Stimulated activated CD8-positive, alpha-beta memory T cell treated with anti-CD3 and anti-CD28 coated beads, Interleukin-4, amount 100 ng/mL, for 48 hours (primary cell): Measurements from ENCODE around the gene RPL23.

Experiments
- DNase-seq: peaks from one replicate; pipeline ENCODE4 v3.0.0-alpha.2; 2020

RPL23 gene

DNA sequence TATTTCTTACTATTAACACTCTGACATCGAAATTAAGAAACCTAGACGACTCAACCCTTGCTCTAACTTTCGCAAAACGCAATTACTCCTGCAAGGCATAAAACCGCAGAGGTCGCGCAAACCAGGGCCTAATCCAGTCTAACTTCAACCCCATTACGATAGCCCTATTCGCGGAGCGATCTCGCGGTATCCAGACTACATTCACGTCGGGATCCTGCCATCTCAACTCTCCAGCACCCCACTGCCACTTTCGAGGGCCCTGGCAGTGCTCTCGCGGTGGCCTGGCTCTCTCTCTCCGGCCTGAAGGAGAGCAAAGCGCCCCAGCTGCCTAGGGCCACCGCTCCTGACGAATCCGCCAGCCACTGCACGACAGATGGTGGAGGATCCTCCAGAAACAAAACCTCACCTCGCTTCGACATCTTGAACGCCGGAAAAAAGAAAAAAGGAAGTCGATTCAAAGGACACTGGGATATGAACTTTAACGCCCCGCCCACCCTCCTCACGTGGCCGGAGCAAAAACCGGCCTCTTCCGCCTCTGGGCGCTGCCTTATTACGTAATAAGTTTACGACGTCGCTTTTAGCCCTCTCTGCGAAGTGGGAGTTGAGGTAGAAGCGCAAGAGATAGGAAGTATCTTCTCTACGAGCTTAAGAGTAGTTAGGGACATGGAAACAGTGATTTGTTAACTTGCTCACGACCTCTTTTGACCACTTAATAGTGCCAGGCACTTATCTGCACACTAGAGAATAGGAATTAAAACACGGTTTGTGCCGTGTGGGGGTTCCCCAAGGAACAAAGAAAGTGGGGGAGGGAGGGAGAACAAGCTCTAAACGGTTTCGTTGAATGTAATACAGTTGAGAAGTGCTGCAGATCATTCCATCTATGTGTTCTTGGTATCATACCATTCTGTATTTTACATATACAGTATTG, at the start of gene RPL23:
Gene RPL23, minus strand, starts transcription at position 430 of the 928 bp plus-strand sequence. Its CDS starts 11 bp downstream, at position 419.
- DNase-seq = peak; percentile 94

DNA sequence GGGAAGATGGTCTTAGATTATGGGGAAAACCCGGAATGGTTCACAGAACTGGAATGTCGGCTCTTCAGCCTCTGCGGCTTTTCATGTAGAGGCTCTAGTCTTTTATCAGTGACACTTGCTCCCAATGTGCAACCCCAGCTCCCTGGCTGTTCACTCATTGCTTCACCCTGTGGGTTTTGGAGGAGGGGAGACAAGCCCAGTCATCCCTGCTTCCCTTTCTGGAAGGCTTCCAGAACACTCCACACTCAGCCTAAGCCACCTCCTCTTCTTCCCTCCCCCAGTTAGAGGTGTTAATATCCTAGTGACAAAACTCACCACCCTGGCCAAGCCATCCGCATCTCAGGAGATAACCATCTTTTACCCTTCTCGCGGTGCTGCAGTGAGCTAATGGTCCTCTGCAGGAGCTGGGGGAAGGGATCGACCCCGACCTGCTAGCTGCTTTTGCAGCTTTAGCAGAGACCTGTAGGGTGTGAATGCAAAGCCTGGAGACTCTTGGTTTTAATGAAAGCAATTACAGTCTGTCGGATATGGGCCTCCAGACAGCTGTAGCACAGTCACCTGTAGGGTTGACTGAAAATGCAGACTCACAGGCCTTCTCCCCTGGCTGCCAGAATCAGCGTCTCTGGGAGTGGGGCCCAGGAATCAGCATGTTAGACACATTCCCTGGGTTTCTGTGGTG, 47.6 kb upstream of the RPL23 start:
- DNase-seq = peak; percentile 60

DNA sequence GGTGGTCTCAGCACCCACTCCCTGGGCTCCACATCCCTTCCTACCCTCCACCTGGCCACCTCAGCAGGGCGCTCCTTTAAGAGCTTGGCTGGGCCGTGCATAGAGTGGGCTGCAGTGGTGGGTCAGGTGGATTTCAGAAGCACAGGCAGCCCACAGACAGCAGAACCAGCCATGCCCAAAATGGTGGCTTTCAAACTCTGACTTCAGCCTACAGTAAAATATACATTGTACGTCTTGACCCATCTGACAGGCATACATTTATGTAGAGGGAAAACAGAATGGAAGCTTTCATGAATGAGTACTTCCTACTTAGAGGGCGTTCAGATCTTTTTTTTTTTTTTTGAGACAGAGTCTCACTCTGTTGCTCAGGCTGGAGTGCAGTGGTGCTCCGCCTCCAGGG, 45.9 kb upstream of the RPL23 start:
- no peak for DNase-seq

DNA sequence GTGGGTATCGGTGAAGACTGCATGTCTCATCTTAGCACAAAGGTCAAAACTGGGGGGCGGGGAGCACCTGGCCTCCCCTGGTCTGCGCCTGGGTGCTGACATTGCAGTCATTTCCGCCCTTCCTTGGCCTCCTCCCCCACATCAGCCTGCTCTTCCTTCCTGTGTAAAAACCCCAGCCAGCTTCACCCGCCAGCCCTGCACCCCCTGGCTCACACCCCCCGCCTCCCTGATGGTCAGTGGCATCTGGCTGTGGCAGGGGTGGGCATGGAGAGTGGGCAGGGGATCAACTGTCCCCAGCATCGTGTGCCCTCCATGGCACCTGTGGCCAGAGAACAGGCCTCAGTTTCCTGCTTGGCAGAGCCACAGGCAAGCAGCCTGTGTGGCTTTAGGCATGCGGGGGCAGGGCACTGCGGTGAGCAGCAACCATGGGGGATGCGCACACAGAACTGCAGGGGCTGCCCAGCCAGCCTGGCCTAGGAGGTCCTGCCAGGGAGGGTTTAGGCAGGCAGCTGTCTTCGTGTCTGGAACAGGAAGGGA, 45.4 kb upstream of the RPL23 start:
- peak; percentile 90 for DNase-seq

DNA sequence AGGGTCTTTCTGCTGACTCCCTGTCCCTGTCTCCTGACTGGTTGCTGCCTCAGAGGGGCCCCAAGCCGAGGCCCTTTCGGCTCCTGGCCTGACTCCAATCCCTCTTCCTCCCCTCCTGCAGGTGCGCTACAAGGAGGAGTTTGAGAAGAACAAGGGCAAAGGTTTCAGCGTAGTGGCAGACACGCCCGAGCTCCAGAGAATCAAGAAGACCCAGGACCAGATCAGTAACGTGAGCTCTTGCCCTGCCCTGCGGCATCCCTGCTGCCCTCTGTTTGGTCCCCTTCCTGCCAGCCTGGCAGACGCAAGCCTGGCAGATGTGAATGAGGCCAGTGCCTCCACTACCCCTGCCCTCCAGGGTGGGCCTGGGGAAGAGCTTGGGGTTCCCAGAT, 44.8 kb upstream of the RPL23 start:
- DNase-seq = peak; percentile 57

DNA sequence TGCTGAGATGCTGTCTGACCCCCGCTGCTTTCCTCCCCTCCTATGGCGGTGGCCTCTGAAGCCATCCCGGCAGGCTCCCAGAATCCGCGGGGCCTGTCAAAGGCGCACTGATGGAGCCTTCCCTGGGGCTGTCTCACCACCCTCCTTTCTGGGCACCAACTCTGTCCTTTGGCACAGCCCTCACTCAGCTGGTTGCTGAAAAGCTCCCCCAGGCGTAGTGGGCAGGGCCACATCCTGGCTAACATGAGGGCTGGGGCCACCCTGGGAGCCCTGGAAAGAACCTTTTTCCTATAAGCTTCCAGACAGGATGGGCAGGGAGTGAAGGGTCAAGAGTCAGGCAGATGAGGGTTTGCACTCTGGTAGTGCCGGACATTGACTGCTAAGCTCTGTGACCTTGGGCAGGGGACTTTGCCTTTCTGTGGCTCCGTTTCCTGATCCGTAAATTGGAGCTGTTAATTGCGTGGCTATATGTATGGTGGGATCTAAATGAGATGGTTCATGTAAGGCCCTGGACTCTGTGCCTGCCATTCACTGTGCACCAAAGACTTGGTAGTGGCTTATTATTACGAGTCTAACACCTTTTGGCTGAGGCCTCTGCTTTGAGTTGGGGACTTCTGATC, 44.3 kb upstream of the RPL23 start:
- DNase-seq = no peak

DNA sequence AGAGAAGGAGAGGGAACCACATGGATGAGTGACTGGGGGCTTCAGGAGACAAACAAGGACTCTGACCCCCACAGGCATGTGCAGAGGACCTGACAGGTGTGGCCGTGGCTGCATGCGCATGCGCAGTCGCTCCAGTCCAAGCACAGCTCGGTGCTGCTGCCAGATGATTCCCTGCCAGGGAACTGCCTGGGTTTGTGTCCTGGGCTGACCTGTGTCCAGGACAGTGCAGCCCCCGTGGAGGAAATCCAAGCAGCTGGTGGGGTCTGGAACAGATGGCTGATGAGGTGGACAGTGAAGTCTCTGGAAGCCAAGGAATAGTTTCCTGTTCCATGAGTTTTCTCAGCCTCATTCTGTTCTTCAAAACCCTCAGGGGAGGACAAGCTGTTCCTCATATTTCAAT, 43.7 kb upstream of the RPL23 start:
- DNase-seq = no peak

DNA sequence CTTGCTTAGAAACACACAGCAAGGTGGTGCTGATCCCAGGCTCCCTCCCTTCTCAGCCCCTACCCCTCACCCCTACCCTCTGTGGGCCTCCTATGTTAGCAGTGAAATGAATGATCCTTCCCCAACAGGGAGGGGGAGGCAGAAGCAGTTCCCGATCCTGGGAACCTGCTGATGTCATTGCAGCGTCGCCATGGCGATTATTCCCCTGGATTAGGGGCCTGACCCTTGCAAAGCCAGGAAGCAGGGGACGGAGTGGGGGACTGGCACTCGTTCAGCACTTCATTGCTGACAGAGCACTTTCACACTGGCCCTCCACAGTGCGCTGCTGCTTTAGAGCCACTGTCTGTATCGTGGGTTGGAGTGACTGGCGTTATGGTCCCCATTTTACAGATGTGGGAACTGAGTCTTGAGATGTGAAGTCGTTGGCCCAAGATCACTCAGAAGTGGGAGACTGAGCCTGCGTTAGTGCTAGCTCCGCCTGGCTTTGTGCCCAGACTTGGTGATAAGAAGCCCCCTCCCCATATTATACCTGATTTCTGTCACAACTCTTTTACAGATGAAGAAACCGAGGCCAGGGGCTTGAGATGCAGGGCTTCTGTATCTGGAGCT, 42.9 kb upstream of the RPL23 start:
- DNase-seq = no peak

DNA sequence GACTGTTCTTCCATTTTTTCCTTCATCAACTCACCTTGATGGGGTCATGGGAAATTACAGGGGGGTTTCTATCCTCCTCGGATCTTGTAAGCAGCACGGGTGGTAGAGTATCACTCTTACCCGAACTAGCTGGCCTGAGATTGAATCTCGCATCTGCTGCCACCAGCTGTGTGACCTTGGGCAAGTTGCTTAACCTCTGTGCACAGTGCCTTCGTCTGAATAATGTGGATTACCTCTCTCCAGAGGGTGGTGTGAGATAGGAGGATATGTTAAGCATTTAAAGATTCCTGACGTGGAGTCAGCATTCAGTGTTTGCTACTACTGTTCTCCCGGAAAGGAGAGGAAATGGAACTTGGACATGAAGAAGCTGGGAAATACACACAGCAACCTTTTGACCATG, 40.8 kb upstream of the RPL23 start:
- no peak for DNase-seq

DNA sequence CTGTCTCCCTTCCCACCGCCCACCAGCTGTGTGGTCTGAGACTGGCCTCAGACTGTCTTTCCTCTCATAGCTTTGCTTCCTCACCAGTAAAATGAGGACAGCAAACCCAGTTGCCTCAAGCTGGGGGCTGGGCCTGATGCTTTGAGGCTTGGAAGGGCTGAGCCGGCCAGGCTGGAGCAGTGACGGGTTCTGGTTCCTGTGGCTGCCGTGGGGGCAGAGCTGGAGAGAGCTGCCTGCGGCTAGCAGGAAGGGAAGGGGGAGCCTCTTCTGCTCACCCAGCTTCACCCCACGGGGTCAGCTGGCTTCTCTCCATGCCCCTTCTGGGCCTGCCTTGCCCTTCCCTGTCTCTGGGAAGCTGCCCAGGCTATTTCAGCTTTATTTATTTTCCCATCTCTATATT, 40.1 kb upstream of the RPL23 start:
- DNase-seq = peak; percentile 67

DNA sequence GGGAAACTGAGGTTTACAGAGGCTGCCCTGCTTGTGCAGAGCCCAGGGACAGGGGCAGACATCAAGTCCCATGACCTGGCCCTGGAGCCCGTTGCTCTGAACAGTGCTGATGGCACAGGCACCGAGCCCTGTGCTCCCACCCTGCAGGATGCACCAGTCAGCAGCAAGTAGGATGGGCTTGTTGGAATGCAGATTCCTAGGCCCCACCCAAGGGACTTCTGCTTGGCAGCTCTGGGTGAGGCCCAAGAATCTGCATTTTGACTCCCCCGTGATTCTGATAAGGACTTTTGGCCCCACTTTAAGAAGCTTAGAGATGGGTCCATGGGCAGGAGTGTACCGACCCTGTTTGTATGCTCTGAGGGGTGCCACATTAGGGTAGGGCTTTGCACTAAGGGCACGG, 39.6 kb upstream of the RPL23 start:
- DNase-seq = no peak

DNA sequence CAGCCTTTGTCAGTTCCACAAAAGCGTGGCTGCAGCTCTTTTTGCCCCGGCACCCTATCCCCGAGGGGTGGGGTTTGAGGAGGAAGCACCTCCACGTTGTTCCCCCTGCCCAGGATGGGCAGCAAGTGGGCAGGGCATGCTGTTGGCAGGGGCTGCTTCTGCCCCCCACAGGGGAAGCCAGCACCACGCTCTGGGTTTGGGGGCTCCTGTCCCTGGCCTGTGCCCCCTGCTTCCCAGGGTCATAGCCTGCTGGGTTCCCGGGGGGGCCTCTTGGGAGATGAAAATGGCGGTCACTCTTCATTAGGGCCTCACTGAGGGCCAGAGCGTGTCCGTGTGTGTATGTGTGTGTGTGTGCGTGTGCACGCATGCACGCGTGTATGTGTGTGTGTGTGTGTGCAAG, 39.1 kb upstream of the RPL23 start:
- no peak for DNase-seq

DNA sequence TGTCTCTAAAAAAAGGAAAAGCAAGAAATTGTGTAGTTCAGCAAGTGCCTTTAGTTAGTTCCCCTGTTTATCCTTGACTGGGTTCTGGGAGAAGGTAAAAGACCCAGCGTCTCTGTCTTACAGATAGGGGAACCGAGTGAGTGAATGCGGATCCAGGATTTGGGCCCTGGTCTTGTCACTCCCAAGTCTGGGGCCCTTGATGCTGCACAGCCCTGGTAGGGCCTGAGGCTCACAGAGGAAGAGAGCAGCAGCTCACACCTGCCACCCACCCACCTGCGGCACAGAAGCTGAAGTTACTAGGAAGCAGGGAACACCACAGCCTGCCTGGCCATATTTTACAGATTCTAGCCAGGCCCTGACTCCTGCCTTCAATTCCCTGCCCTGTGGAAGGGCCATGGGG, 38.6 kb upstream of the RPL23 start:
- no peak for DNase-seq

DNA sequence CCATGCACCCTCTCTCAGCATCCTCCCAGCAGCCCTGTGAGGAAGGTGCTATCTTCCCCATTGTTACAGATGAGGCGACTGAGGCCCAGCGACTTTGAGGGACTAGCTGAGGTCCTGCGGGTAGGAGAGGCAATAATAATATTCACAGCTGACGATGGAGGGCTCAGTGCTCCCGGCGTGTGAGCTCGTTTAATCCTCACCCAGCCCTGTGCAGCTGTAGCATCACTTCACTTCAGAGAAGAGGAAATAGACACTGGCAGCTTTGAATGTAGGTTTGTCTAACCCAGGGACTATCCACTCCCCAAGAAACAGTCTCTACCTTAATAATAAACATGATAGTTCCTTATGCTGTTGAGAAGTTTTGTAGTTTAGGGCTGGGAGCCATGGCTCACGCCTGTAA, 37.9 kb upstream of the RPL23 start:
- DNase-seq = no peak

DNA sequence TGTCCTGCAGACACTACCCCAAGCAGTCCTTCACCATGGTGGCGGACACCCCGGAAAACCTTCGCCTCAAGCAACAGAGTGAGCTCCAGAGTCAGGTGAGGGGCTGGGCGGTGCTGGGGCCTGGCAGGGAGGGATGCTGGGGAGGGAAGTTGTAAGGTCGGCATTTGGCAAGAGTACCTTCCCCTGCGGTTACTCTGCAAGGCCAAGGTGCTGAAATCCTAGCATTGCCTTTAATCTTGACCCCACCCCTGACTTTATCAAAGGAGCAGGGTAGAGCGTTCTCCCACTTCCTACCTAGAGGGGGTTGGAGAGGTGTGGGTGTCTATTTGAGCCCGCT, 36.9 kb upstream of the RPL23 start:
- DNase-seq = no peak

DNA sequence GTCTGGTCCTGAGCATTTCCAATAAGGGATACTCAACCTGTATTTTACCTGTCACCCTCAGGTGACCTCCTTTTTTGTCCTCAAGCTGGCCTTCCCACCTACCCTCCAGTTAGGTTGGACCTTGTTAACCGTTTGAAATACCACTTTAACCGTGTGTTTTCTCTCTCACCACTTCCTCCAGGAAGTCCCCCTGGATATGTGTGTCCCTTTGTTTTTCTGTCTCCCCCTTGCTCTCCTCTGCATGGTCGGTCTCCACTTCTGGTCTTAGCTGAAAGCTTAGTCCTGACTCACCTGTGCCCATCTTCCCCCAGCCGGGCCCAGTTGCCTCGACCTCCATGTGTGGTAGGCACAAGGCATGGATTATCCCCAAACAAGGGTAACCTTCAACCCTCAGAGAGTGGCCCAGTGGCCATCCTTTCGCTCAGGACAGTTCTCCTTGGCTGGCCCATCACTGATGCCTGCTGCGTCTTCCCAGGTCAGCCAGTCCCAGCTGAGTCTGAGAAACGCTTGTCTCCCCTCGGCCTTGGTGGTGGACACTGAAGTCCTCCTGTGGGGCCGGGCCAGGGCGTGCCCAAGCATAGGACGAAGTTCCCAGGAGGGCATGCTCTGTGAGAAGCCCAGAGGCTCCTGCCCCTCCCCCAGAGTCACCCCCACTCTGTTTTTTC, 36.4 kb upstream of the RPL23 start:
- DNase-seq = no peak

DNA sequence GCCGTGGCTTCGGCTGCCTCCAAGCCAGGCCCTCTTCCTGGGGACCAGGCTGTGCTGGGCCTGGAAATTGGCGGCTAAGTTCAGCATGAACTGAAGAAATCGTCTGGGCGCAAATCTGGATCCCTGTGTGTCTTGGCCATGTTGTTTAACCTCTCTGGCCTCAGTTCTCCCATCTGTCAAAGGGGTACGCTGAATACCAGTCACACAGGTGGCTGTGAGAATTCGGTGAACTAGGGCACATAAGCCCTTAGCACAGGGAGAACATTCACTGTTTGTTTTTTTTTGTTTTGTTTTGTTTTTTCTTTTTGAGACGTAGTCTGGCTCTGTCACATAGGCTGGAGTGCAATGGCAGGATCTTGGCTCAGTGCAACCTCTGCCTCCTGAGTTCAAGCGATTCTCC, 35.3 kb upstream of the RPL23 start:
- no peak for DNase-seq

DNA sequence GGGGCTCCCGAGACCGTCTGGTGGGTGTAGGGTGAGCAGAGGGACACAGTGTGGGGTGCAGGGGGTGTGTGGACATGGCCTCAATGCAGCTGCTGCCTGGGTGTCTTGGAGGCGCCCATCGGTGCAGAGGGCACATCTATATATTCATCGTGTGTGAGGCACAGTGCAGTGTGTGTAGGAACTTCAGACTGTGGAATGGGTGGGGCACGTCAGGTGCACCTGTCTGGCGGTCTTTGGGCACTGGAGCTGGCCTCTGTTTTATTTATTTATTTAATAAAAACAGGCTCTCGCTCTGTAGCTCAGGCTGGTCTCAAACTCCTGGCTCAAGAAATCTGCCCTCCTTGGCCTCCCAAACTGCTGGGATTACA, 33.1 kb upstream of the RPL23 start:
- no peak for DNase-seq

DNA sequence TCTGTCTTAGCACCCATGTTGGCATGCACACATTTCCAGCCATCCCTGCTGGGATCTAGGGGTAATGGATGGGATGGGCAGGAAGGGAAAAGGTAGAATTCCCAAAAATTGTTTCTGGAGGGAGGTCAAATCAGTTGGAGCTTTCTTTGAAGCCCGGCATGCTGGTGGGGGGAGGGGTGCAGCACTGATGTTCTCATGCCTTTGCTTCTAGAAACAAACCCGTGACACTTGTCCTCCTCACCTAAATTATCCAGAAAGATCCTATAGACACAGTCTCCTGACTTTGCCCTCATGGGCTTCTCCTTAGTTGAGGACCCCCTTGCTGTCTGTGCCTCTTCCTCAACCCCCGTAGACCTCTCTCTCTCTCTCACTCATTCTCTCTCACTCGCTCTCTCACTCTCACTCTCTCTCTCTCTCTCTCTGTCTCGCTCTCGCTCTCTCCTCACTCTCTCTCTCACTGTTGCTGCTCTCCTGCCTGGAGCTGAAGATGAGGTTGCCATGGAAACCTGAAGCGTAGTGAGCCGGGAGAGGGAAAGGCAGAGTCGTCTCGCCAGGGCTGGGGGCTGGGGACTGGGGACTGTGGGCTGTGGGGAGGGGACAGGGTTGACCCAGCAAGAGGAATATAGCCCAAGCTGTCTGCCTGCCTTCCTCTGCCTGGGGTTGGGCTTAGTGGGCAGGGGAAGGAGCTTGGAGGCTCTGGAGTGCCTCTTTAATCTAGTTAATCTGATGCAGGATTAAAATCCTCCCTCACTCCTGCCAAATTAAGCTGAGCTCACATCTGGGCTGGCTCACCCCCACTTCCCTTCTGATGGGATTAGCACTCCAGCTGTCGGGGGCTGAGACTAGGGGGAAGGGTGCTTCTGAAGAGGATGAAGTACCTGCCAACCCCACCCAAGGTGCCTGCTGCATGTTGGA, 32.5 kb upstream of the RPL23 start:
- DNase-seq = no peak

DNA sequence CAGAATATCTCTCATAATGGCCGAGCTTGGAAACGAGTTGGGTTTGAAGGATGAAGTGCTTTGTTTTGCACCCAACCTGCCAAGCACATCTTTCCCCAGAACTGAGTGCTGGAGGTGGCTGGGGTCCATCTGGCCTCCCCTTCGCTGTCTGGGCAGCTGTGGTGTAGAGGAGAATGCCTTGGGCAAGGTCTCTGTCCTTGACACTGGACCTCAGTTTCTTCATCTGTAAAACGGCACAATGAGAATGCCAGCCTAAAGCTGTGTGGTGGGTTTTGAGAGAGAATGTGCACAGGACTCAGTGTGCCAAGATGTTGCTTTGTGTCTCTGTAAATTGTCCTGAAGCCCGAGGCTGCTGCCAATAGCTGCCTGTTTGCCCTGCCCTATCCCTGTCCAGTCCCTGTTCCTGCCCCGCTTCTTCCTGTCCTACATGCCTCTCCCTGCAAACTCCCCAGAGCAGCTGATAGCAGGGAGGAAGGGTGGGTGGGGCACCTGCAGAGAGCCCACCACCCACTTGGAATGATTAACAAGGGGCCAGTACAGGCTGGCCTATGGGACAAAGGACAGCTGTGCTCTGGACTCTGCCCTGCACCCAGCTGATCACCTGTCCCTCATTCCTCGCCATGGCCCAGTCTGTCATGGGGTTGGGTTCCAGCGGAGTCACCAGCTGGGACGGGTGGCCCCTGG, 31.7 kb upstream of the RPL23 start:
- DNase-seq = no peak
